GM23248 (cell line): ENCODE data around the gene FAT1.

ENCODE experiments used
- EZH2 ChIP-seq: fragments of 200-600 bp; sonication (generic); IDR thresholded peaks from 2 replicates; pipeline ENCODE4 v1.6.1; 2018; ENCODE audit warnings: antibody characterized with exemption, mild to moderate bottlenecking; ENCODE audit not compliant: insufficient read depth, poor library complexity, severe bottlenecking
- EZH2phosphoT487 ChIP-seq: fragments of 200-600 bp; sonication (generic); IDR thresholded peaks from 2 replicates; pipeline ENCODE4 v1.6.1; 2018; ENCODE audit warnings: antibody characterized with exemption, moderate library complexity, mild to moderate bottlenecking, low read depth; ENCODE audit not compliant: insufficient read depth

- TF ChIP-seq EZH2 (no peak), EZH2phosphoT487 (no peak)
These were observed 17.2 kb upstream of the FAT1 start for GRCh38 chr4:186740822-186741221.
